ENCODE results near the gene CACYBP.

GRCh38 chr1:174965362-174966007 lies 34.3 kb upstream of the CACYBP start:
- TF ChIP-seq, protein P1, sequence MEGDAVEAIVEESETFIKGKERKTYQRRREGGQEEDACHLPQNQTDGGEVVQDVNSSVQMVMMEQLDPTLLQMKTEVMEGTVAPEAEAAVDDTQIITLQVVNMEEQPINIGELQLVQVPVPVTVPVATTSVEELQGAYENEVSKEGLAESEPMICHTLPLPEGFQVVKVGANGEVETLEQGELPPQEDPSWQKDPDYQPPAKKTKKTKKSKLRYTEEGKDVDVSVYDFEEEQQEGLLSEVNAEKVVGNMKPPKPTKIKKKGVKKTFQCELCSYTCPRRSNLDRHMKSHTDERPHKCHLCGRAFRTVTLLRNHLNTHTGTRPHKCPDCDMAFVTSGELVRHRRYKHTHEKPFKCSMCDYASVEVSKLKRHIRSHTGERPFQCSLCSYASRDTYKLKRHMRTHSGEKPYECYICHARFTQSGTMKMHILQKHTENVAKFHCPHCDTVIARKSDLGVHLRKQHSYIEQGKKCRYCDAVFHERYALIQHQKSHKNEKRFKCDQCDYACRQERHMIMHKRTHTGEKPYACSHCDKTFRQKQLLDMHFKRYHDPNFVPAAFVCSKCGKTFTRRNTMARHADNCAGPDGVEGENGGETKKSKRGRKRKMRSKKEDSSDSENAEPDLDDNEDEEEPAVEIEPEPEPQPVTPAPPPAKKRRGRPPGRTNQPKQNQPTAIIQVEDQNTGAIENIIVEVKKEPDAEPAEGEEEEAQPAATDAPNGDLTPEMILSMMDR (IDR thresholded peaks at IDR 0.05; ENCODE audit: low read length): no peak
- TF ChIP-seq EZH2 (IDR thresholded peaks at IDR 0.05; ENCODE audit: borderline replicate concordance, low read length): no peak
